BLaER1 treated with 17β-estradiol and CSF1 and Interleukin-3, amounts not matched to agents 10 nM and 100 nM (cell line): Measurements from ENCODE around the gene TFDP1.

Experiments used
- H3K27ac ChIP-seq, 11 experiments: shearing (Covaris generic); formaldehyde crosslinking; 2 replicates each; pipeline ENCODE4 v1.8.1; 2022
- H3K27me3 ChIP-seq, 11 experiments: shearing (Covaris generic); formaldehyde crosslinking; 2 replicates each; pipeline ENCODE4 v1.8.1; 2022
- H3K36me3 ChIP-seq, 11 experiments: shearing (Covaris generic); formaldehyde crosslinking; 2 replicates each; pipeline ENCODE4 v1.8.1; 2022
- H3K4me1 ChIP-seq, 10 experiments: shearing (Covaris generic); formaldehyde crosslinking; 2 replicates each; pipeline ENCODE4 v1.8.1; 2022
- H3K4me2 ChIP-seq, 11 experiments: shearing (Covaris generic); formaldehyde crosslinking; 2 replicates each; pipeline ENCODE4 v1.8.1; 2022
- H3K4me3 ChIP-seq, 10 experiments: shearing (Covaris generic); formaldehyde crosslinking; 2 replicates each; pipeline ENCODE4 v1.8.1; 2022
- H3K9ac ChIP-seq, 11 experiments: shearing (Covaris generic); formaldehyde crosslinking; 2 replicates each; pipeline ENCODE4 v1.8.1; 2022
- H3K9me3 ChIP-seq, 11 experiments: shearing (Covaris generic); formaldehyde crosslinking; replicated peaks in 1 of 11; 2 replicates each; pipeline ENCODE4 v1.8.1; 2022
- H4K20me1 ChIP-seq, 11 experiments: shearing (Covaris generic); formaldehyde crosslinking; 2 replicates each; pipeline ENCODE4 v1.8.1; 2022
- Cebpa-rat ChIP-seq, 11 experiments: shearing (Covaris generic); IDR thresholded peaks; 2 replicates each; pipeline ENCODE4 v1.8.1; 2022

TFDP1 gene

GRCh38 chr13:113539822-113540221 lies 44.7 kb upstream of the TFDP1 start:
- TF ChIP-seq Cebpa-rat (IDR thresholded peaks at IDR 0.05): peak in 9 of 11 experiments; percentile 83 to 100 (median 98); a peak in 18 of 22 replicates
- peak overlapping the region in 8 of 11 experiments; percentile 43 to 77 (median 64); a peak in 14 of 22 replicates for H3K9ac ChIP-seq
- H3K9me3 ChIP-seq: peaks cover 24 to 61% (median 33%) of the 10 kb centered on the region in 11 experiments
- peak overlapping the region in 10 of 11 experiments; percentile 14 to 77 (median 68); a peak in 18 of 22 replicates for H3K4me2 ChIP-seq
- H3K27me3 ChIP-seq: no peaks in the 10 kb centered on the region
- H3K4me1 ChIP-seq: peaks cover 0 to 76% (median 56%) of the 10 kb centered on the region in 10 experiments; a peak in 18 of 20 replicates
- H3K36me3 ChIP-seq: peaks cover 21 to 79% (median 69%) of the 10 kb centered on the region in 11 experiments
- peak overlapping the region in 8 of 11 experiments; percentile 58 to 94 (median 86); a peak in 16 of 22 replicates for H3K27ac ChIP-seq
- H4K20me1 ChIP-seq: peaks cover 0 to 13% (median 0%) of the 10 kb centered on the region in 11 experiments; a peak in 4 of 22 replicates
- peak overlapping the region in 4 of 10 experiments; percentile 3 to 41 (median 14); a peak in 4 of 20 replicates for H3K4me3 ChIP-seq

- no peak for TF ChIP-seq Cebpa-rat (IDR thresholded peaks at IDR 0.05)
- Histone ChIP-seq H3K36me3 (peaks cover 21 to 79% (median 69%) of the 10 kb centered on the region in 11 experiments), H4K20me1 (peaks cover 0 to 20% (median 2%) of the 10 kb centered on the region in 11 experiments; a peak in 8 of 22 replicates), H3K27ac (peak overlapping the region in 8 of 11 experiments; percentile 58 to 94 (median 86); a peak in 16 of 22 replicates), H3K9ac (peak overlapping the region in 6 of 11 experiments; percentile 47 to 77 (median 72); a peak in 11 of 22 replicates), H3K9me3 (peaks cover 24 to 61% (median 33%) of the 10 kb centered on the region in 11 experiments), H3K27me3 (no peaks in the 10 kb centered on the region), H3K4me1 (peaks cover 0 to 76% (median 56%) of the 10 kb centered on the region in 10 experiments; a peak in 18 of 20 replicates), H3K4me3 (peak overlapping the region in 7 of 10 experiments; percentile 6 to 41 (median 28); a peak in 8 of 20 replicates), H3K4me2 (peak overlapping the region in 7 of 11 experiments; percentile 58 to 77 (median 68); a peak in 12 of 22 replicates)
These were observed 44.0 kb upstream of the TFDP1 start for GRCh38 chr13:113540523-113540922.

GRCh38 chr13:113542751-113543424 lies 41.7 kb upstream of the TFDP1 start:
- peaks cover 21 to 82% (median 61%) of the 10 kb centered on the region in 11 experiments for H3K36me3 ChIP-seq
- H3K27ac ChIP-seq: peak overlapping the region in 6 of 11 experiments; percentile 46 to 72 (median 68); a peak in 10 of 22 replicates
- peaks cover 0 to 42% (median 4%) of the 10 kb centered on the region in 11 experiments; a peak in 9 of 22 replicates for H4K20me1 ChIP-seq
- no peak overlapping the region for H3K4me2 ChIP-seq
- H3K4me1 ChIP-seq: peaks cover 0 to 75% (median 59%) of the 10 kb centered on the region in 10 experiments; a peak in 18 of 20 replicates
- no peak for TF ChIP-seq Cebpa-rat (IDR thresholded peaks at IDR 0.05)
- H3K4me3 ChIP-seq: peak overlapping the region in 3 of 10 experiments; percentile 22 to 24 (median 23); a peak in 3 of 20 replicates
- H3K9me3 ChIP-seq: peaks cover 24 to 51% (median 33%) of the 10 kb centered on the region in 11 experiments
- H3K9ac ChIP-seq: no peak overlapping the region
- no peaks in the 10 kb centered on the region for H3K27me3 ChIP-seq

GRCh38 chr13:113544071-113544891 lies 40.3 kb upstream of the TFDP1 start:
- peaks cover 0 to 44% (median 4%) of the 10 kb centered on the region in 11 experiments; a peak in 9 of 22 replicates for H4K20me1 ChIP-seq
- H3K9me3 ChIP-seq: peaks cover 24 to 38% (median 31%) of the 10 kb centered on the region in 11 experiments
- peak overlapping the region in 6 of 11 experiments; percentile 30 to 68 (median 54); a peak in 11 of 22 replicates for H3K27ac ChIP-seq
- H3K4me1 ChIP-seq: peaks cover 0 to 61% (median 52%) of the 10 kb centered on the region in 10 experiments; a peak in 18 of 20 replicates
- H3K4me3 ChIP-seq: no peak overlapping the region
- H3K36me3 ChIP-seq: peaks cover 28 to 85% (median 61%) of the 10 kb centered on the region in 11 experiments
- peak overlapping the region in 2 of 11 experiments; percentile 50 to 55; a peak in 2 of 22 replicates for H3K4me2 ChIP-seq
- no peaks in the 10 kb centered on the region for H3K27me3 ChIP-seq
- TF ChIP-seq Cebpa-rat (IDR thresholded peaks at IDR 0.05): no peak
- H3K9ac ChIP-seq: 0 out of 22 replicates have a peak overlapping the region, but pooled peaks of 1 of the 11 experiments have one; percentile 41

- peaks cover 30 to 85% (median 60%) of the 10 kb centered on the region in 11 experiments for H3K36me3 ChIP-seq
- H3K27ac ChIP-seq: peak overlapping the region in 7 of 11 experiments; percentile 3 to 68 (median 53); a peak in 10 of 22 replicates
These were observed 39.7 kb upstream of the TFDP1 start for GRCh38 chr13:113544896-113545295.

GRCh38 chr13:113545455-113545930 lies 39.1 kb upstream of the TFDP1 start:
- Histone ChIP-seq H3K4me2 (peak overlapping the region in 7 of 11 experiments; percentile 7 to 56 (median 50); a peak in 7 of 22 replicates), H3K36me3 (peaks cover 30 to 83% (median 57%) of the 10 kb centered on the region in 11 experiments), H3K27ac (peak overlapping the region in 8 of 11 experiments; percentile 20 to 68 (median 50); a peak in 14 of 22 replicates), H3K4me3 (no peak overlapping the region), H3K4me1 (peaks cover 0 to 49% (median 40%) of the 10 kb centered on the region in 10 experiments; a peak in 17 of 20 replicates), H3K27me3 (no peaks in the 10 kb centered on the region), H3K9me3 (peaks cover 17 to 26% (median 19%) of the 10 kb centered on the region in 11 experiments), H4K20me1 (peaks cover 0 to 44% (median 4%) of the 10 kb centered on the region in 11 experiments; a peak in 9 of 22 replicates), H3K9ac (peak overlapping the region in 5 of 11 experiments; percentile 25 to 41 (median 32); a peak in 8 of 22 replicates)
- no peak for TF ChIP-seq Cebpa-rat (IDR thresholded peaks at IDR 0.05)

More at GRCh38 chr13:113544896-113545295, 39.7 kb upstream of the TFDP1 start:
- no peaks in the 10 kb centered on the region for H3K27me3 ChIP-seq
- H3K4me3 ChIP-seq: no peak overlapping the region
- no peak for TF ChIP-seq Cebpa-rat (IDR thresholded peaks at IDR 0.05)
- H4K20me1 ChIP-seq: peaks cover 0 to 44% (median 4%) of the 10 kb centered on the region in 11 experiments; a peak in 9 of 22 replicates
- H3K9ac ChIP-seq: peak overlapping the region in 2 of 11 experiments; percentile 9 to 41; a peak in 1 of 22 replicates
- peaks cover 0 to 55% (median 46%) of the 10 kb centered on the region in 10 experiments; a peak in 17 of 20 replicates for H3K4me1 ChIP-seq
- H3K4me2 ChIP-seq: peak overlapping the region in 5 of 11 experiments; percentile 7 to 56 (median 54); a peak in 5 of 22 replicates
- peaks cover 23 to 32% (median 25%) of the 10 kb centered on the region in 11 experiments for H3K9me3 ChIP-seq

- peak overlapping the region in 8 of 11 experiments; percentile 20 to 68 (median 50); a peak in 16 of 22 replicates for H3K27ac ChIP-seq
- H3K9me3 ChIP-seq: peaks cover 12 to 21% (median 14%) of the 10 kb centered on the region in 11 experiments
- H3K36me3 ChIP-seq: peaks cover 29 to 83% (median 57%) of the 10 kb centered on the region in 11 experiments
- peaks cover 0 to 44% (median 4%) of the 10 kb centered on the region in 11 experiments; a peak in 9 of 22 replicates for H4K20me1 ChIP-seq
- peak overlapping the region in 8 of 11 experiments; percentile 21 to 54 (median 34); a peak in 12 of 22 replicates for H3K9ac ChIP-seq
- H3K4me1 ChIP-seq: peaks cover 0 to 44% (median 36%) of the 10 kb centered on the region in 10 experiments; a peak in 17 of 20 replicates
- no peaks in the 10 kb centered on the region for H3K27me3 ChIP-seq
- H3K4me3 ChIP-seq: no peak overlapping the region
- H3K4me2 ChIP-seq: peak overlapping the region in 7 of 11 experiments; percentile 26 to 56 (median 50); a peak in 11 of 22 replicates
- no peak for TF ChIP-seq Cebpa-rat (IDR thresholded peaks at IDR 0.05)
These were observed 38.5 kb upstream of the TFDP1 start for GRCh38 chr13:113545931-113546516.
